Measurements from ENCODE around the gene OTUD4.
A peak's percentile ranks its signal among the peaks of the same experiment; 100 is the strongest.
"Not testable (repeated sequence)": the region's sequence is repeated elsewhere in the genome, so short reads cannot be mapped to it uniquely, and the experiment has no call there.

Gene OTUD4

GRCh38 chr4:145177906-145178538, 2.4 kb downstream of the OTUD4 start:
- peak; percentile 26 for DNase-seq

- no peak for DNase-seq
These were observed 2.9 kb downstream of the OTUD4 start for GRCh38 chr4:145177511-145177905.

GRCh38 chr4:145176641-145177432, 3.6 kb downstream of the OTUD4 start:
- no peak for DNase-seq

DNA sequence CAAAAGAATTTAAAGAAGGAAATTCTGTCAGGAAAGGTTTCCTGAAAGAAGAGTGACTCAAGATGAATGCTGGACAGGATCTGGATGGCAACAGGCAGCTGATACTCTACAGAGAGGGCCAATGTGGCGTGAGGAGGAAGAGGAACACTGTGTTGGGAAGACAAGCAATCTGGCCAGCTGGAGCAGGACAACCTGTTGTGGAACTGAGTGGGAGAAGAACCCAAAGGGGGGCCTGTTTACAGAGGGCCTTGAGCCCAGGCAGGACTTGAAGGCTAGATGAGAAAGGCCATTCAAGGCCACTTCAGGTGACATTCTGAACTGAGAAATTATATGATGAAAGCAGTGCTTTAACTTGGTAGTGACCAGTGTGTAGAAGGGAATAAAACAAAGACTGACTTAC, 8.5 kb downstream of the OTUD4 start:
- DNase-seq: no peak

DNA sequence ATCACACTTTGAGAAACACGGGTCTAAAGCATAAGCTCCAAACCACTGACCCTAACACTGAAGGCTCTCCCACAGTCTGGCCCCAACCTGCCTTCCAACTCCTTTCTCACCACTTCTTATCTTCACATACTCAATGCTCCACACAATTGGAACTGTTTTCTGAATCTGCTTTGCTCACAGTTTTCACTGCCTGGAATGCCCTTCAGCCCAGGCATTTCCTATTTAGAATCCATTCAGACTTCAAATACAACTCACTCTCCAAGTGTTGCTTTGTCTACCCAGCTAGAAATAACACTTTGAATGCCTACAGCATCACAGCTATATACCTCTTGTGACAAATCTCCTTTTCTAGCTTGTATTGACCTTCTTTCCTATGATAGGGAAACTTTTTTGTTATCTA, 10.2 kb downstream of the OTUD4 start:
- no peak for DNase-seq

DNA sequence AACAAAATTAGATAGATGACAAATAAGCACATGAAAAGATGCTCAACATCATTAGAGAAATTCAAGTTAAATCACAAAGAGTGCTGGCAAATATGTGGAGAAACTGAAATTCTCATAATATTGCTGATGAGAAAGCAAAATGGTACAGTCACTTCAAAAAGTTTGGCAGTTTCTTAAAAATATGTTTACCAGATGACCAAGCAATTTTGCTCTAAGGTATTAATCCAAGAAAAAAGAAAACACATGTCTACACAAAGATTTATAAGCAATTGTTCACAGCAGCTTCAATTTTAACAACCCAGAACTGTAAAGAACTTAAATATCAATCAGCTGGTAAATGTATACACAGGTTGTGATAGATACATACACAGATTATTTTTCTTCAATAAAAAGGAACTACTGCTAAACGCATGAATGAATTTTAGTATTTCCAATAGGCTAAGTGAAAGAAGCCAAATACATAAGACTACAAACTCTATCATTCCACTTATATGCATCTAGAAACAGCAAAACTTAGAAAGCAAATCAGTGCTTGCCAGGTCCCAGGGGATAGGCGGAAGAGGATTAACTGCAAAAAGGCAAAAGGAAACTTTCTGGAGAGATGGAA, 11.7 kb downstream of the OTUD4 start:
- no peak for DNase-seq

- DNase-seq: no peak
These were observed 12.5 kb downstream of the OTUD4 start for GRCh38 chr4:145167887-145168286.

GRCh38 chr4:145161549-145161948, 18.8 kb downstream of the OTUD4 start:
- DNase-seq: no peak

DNA sequence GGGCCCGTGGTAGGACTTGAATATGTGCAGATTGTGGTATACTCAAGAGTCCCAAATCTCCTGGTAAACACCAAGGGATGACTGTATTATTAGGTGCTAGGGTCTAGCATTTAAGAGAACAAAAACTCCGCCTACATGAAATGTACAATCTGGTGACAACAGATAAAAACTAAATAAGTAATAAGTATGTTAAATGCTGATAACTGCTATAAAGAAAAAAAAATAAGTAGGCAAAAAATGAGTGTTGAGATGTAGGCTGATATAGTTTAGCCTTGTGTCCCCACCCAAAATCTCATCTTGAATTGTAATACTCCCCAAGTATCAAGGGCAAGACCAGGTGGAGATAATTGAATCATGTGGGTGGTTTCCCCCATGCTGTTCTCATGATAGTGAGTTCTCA, 23.4 kb downstream of the OTUD4 start:
- no peak for DNase-seq

DNA sequence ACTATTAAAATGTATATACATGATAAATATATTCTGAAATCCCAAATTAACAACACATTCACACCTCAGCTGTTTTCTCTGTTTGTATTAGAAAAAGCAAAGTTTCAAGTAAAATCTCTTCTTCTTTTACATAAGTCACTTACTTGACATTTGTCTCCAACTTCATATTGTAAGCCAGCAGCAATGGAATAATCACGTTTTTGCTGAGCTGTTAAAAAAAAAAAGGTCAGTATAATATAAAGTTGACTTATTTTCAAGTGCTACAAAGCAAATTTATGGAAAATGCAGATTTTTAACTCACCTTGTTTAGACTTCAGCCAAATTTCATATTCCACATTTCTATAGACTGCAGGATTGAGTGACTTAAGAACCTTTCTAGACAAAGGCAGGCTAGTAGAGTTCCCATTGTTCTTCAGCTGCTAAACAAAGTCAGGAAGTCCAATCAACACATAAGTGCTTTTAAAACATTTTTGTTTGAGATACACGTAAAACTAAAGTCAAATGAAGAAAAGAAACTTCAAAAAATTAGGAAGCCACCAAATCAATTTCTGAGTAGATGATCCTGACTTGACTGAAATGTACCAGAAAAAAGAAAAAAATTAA, 25.0 kb downstream of the OTUD4 start:
- DNase-seq: no peak

GRCh38 chr4:145154573-145154972, 25.8 kb downstream of the OTUD4 start:
- DNase-seq: no peak

GRCh38 chr4:145153904-145154298, 26.5 kb downstream of the OTUD4 start:
- no peak for DNase-seq

DNA sequence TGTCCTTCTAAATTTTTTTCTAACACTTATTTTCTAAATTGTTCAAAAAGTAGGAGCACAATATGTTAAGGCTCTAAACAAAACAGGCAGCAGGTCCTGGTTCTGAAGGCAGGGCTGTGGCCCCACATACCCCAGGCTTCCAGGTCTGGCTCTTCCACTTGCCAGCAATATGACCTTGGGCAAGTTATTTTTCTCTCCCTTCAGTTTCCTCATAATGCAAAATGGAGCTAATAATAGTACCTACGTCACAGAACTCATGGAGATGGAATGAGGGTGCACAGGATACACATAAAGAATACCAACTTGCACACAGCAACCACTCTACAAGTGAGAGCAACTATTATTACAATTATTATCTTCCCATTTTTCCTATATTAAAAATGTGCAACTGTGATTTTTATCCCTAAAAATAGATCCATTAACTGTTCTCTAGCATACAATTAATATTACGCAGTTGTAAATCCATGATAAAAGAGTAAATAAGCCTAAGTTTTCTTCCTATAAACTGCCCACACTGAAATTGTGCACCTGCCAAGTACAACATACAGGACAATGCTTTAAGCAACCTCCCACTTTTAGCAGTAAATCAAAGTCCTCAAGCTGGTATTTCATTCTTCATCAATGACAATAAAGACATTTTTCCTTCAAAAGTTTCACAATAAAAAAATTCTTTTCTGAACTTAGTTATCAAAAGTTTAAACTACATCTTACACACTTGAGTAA, 27.0 kb downstream of the OTUD4 start:
- peak; percentile 19 for DNase-seq

DNA sequence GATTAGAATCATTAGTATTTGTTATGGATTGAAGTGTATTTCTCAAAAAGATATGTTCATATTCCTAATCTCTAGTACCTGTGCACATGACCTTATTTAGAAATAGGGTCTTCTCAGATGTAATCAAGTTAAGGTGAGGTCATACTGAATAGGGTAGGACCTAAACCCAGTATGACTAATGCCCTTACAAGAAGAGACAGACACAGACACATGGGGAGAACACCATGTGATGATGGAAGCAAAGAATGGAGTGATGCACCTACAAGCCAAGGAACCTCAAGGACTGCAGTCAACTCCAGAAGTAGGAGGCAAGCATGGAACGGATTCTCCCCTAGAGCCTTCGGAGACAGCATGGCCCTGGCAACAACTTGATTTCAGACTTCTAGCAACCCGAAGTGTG, 31.4 kb downstream of the OTUD4 start:
- DNase-seq: no peak

- DNase-seq: not testable (repeated sequence)
These were observed 44.2 kb downstream of the OTUD4 start for GRCh38 chr4:145136219-145136618.

GRCh38 chr4:145132511-145133098, 47.8 kb downstream of the OTUD4 start:
- DNase-seq: no peak

GRCh38 chr4:145131848-145132247, 48.5 kb downstream of the OTUD4 start:
- DNase-seq: no peak

DNA sequence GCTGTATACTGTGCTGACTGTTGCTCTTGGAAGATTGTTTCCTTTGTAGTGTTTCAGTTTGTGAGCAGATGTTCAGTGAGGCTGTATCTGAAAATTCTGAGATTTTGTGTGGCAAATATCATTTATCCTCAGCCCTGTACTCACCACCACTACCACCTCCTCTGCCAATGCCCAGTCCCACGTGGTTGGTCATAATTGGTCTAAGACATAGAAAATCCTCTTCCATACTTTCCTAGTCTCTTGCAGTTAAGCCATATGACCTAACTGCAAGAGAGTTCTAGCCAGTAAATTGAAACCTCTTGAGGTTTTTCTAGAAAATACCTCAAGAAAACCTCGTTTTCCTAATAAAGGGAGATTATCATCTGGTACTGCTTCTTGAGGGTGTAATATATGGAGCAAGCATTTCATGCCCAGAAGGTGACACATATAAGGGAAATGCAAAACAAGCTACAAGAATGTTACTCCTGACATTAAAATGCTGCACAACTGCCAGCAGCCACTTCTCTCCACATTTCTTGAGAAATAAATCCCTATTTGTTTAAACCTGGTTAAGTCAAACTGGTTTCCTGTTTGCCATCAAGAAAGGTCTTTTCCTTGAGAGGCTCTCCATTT, 49.5 kb downstream of the OTUD4 start:
- no peak for DNase-seq

- no peak for DNase-seq
These were observed 50.3 kb downstream of the OTUD4 start for GRCh38 chr4:145130130-145130529.

- DNase-seq: no peak
These were observed 55.0 kb downstream of the OTUD4 start for GRCh38 chr4:145125396-145125795.

DNA sequence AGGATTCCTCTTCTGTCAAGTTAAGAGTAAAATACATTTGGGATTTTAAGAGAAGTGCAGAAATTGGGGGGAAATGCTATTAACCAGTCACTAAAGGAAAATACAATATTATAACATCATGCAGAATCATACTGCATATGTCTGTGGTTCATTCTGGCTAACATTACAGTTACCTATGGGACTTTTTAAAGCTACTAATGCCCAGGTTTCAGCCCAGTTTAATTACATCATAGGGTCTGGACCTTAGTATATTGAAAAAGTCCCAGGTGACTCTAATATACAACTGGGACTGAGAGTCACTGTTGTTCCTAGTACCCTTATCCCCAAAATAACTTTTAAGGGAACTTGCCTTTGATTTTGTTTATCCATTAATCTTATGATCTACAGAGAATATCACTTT, 72.3 kb downstream of the OTUD4 start:
- no peak for DNase-seq

- DNase-seq: no peak
These were observed 73.3 kb downstream of the OTUD4 start for GRCh38 chr4:145107126-145107525.

All from kidney glomerular epithelial cell (primary cell).